BJ (cell line): ENCODE results near the gene DKK2. TPM values are rescaled to one million over a fixed set of nuclear protein-coding genes. Genes with fewer than 3 reads are reported as not detected.

ENCODE experiments used
- CTCF ChIA-PET: fragments of 350-600 bp; formaldehyde crosslinking; extraction: SDS; loops from one replicate; lab custom pipeline; 2021; ENCODE audit warnings: antibody characterized with exemption, inconsistent platforms; lab: Yijun Ruan, JAX
- POLR2A ChIA-PET: fragments of 300-600 bp; sonication (Branson Sonifier 250); formaldehyde crosslinking; extraction: SDS; loops from one replicate; lab custom pipeline; 2021; ENCODE audit warnings: antibody characterized with exemption; lab: Charles Lee
- DNase-seq: peaks from one replicate; pipeline ENCODE4 v3.0.0-alpha.2; 2011; ENCODE audit warnings: low read depth
- H3K27me3 ChIP-seq: 2 replicates; pipeline ENCODE4 v1.6.0; 2011; ENCODE audit warnings: low read length; ENCODE audit not compliant: control insufficient read depth, insufficient read depth
- H3K36me3 ChIP-seq: 2 replicates; pipeline ENCODE4 v1.5.1; 2011; ENCODE audit warnings: low read length; ENCODE audit not compliant: control insufficient read depth, insufficient read depth
- H3K4me3 ChIP-seq: 2 replicates; pipeline ENCODE4 v1.5.1; 2011; ENCODE audit warnings: low read depth, mild to moderate bottlenecking, control low read depth, low read length
- polyA plus RNA-seq: library from polyadenylated mRNA; depleted of rRNA; stranded (reverse); fragments of >200 nt; gene quantifications from 2 replicates; pipeline ENCODE4 v1.2.3, GENCODE V29; 2011
- TF ChIP-seq, protein P1 (sequence below): IDR thresholded peaks from 2 replicates; pipeline ENCODE4 v1.5.1; 2011; ENCODE audit warnings: low read depth, mild to moderate bottlenecking, control low read depth, inconsistent platforms, low read length, moderate library complexity; ENCODE audit not compliant: insufficient read depth

The DKK2 gene
- polyA plus RNA-seq, 1 experiment = 0.25 TPM

DNA sequence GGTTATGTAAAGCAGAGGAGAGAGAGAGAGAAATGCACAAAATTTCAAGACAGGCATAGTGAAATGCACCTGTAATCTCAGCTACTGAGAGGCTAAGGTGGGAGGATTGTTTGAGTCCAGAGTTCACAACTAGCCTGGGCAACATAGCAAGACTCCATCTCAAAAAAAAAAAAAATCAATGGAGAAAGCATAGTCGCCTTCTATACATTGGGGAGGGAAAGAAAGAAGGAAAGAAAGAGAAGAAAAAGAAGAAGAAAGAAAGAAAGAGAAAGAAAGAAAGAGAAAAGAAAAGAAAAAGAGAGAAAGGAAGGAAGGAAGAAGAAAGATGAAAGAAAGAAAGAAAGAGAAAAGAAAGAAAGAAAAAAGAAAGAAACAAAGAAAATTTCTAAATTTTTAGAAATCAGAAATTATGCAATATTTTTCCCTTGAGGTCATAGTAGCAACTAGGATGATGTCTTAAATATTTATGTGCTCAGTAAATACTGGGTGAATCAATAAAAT is 53.4 kb downstream of the DKK2 start:
- Histone ChIP-seq H3K36me3 (no peaks in the 10 kb centered on the region), H3K27me3 (no peaks in the 10 kb centered on the region), H3K4me3 (no peak overlapping the region)
- ChIA-PET CTCF (no interaction called here), POLR2A (no interaction called here)
- TF ChIP-seq, protein P1, sequence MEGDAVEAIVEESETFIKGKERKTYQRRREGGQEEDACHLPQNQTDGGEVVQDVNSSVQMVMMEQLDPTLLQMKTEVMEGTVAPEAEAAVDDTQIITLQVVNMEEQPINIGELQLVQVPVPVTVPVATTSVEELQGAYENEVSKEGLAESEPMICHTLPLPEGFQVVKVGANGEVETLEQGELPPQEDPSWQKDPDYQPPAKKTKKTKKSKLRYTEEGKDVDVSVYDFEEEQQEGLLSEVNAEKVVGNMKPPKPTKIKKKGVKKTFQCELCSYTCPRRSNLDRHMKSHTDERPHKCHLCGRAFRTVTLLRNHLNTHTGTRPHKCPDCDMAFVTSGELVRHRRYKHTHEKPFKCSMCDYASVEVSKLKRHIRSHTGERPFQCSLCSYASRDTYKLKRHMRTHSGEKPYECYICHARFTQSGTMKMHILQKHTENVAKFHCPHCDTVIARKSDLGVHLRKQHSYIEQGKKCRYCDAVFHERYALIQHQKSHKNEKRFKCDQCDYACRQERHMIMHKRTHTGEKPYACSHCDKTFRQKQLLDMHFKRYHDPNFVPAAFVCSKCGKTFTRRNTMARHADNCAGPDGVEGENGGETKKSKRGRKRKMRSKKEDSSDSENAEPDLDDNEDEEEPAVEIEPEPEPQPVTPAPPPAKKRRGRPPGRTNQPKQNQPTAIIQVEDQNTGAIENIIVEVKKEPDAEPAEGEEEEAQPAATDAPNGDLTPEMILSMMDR = no peak
- no peak for DNase-seq

DNA sequence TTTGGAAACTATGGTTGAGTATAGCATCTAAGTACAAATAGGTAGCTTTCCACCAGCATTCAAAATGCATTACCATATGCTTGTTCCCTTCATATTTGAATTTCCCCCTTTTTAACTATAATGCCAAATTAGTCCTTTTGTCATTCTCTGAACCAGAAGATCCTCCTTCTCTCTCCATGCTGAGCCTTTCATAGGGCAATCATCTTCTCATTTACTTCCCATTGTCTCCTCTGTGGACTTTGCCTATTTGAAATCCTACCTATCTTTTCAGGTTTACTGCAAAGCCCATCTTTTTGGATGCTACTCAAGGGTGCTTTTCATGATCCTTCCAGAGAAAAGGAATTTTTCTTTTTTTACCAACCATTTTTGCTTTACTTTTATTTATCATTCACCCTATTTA is 54.7 kb downstream of the DKK2 start:
- TF ChIP-seq, protein P1 = no peak
- ChIA-PET POLR2A (no interaction called here), CTCF (no interaction called here)
- Histone ChIP-seq H3K36me3 (no peaks in the 10 kb centered on the region), H3K4me3 (no peak overlapping the region), H3K27me3 (no peaks in the 10 kb centered on the region)
- DNase-seq = no peak

DNA sequence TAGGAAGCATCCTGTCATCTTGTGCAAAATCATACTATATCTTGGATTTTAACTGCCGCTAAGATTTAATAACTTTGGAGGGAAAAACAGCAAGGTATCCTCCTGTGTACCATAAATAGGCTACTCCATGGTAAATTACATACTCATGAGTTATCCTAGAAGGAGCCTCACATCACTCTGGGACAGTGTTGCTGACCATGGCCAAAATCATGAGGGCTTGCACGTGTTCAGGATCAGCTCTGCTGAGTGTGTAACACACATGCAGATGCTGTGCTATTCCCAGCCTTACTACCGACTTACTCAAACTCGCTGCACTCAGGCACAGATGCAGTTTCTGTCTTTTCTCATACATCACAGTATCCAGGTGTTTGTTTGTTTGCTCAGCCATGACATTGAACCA is 56.6 kb downstream of the DKK2 start:
- Histone ChIP-seq H3K4me3 (no peak overlapping the region), H3K36me3 (no peaks in the 10 kb centered on the region), H3K27me3 (no peaks in the 10 kb centered on the region)
- TF ChIP-seq, protein P1 = no peak
- ChIA-PET POLR2A (no interaction called here), CTCF (no interaction called here)
- DNase-seq = no peak

DNA sequence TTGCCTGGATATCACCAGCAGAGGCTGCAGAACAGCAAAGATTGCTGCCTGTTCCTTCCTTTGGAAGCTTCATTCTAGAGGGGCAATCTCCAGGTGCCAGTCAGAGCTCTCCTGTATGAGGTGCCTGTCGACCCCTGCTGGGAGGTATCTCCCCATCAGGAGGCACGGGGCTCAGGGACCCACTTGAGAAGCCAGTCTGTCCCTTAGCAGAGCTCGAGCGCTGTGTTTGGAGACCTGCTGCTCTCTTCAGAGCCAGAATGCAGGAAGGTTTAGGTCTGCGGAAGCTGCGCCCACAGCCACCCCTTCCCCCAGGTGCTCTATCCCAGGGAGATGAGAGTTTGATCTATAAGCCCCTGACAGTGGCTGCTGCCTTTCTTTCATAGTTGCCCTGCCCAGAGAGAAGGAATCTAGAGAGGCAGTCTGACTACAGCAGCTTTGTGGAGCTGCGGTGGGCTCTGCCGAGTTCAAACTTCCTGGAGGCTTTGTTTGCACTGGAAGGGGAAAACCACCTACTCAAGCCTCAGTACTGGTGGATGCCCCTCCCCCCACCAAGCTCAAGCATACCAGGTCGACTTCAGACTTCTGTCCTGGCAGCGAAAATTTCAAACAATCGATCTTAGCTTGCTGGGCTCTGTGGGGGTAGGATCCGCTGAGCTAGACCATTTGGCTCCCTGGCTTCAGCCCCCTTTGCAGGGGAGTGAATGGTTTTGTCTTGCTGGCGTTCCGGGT is 57.9 kb downstream of the DKK2 start:
- Histone ChIP-seq H3K4me3 (no peak overlapping the region), H3K27me3 (no peaks in the 10 kb centered on the region), H3K36me3 (no peaks in the 10 kb centered on the region)
- DNase-seq = no peak
- CTCF ChIA-PET = no interaction called here
- POLR2A ChIA-PET = no interaction called here
- TF ChIP-seq, protein P1 = no peak

DNA sequence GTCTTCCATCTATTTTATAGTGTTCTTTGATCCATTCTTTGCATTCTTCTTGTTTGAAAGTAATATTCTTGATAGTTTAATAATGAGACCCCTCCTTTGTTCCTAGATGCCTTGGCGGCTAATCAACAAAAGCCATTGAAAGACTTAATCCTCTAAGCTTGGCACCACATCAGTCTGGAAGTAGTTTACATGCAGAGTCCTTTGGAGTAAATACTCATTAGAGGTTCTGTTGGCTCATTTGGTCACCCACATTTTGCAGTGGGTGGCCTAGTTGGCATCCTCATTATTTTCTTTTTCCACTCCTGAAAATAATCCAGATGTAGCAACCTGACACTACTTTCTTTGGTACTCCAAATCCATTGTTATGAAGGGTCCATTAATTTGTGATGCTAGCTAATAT is 64.5 kb downstream of the DKK2 start:
- no peak for DNase-seq
- CTCF ChIA-PET = no interaction called here
- TF ChIP-seq, protein P1 = no peak
- H3K36me3 ChIP-seq = no peaks in the 10 kb centered on the region
- POLR2A ChIA-PET = no interaction called here
- H3K4me3 ChIP-seq = no peak overlapping the region
- no peaks in the 10 kb centered on the region for H3K27me3 ChIP-seq
